ENCODE measurements around the gene MINK1. TPM values are rescaled to one million over a fixed set of nuclear protein-coding genes. Genes with fewer than 3 reads are reported as not detected.
A peak's percentile ranks its signal among the peaks of the same experiment; 100 is the strongest.

The MINK1 gene
- polyA plus RNA-seq (2011; rRNA removed) (32.6 and 69.1 TPM in 2 replicates), polyA minus RNA-seq (2011; rRNA and poly(A)+ RNA removed) (37.0 and 43.4 TPM in 2 replicates)

DNA sequence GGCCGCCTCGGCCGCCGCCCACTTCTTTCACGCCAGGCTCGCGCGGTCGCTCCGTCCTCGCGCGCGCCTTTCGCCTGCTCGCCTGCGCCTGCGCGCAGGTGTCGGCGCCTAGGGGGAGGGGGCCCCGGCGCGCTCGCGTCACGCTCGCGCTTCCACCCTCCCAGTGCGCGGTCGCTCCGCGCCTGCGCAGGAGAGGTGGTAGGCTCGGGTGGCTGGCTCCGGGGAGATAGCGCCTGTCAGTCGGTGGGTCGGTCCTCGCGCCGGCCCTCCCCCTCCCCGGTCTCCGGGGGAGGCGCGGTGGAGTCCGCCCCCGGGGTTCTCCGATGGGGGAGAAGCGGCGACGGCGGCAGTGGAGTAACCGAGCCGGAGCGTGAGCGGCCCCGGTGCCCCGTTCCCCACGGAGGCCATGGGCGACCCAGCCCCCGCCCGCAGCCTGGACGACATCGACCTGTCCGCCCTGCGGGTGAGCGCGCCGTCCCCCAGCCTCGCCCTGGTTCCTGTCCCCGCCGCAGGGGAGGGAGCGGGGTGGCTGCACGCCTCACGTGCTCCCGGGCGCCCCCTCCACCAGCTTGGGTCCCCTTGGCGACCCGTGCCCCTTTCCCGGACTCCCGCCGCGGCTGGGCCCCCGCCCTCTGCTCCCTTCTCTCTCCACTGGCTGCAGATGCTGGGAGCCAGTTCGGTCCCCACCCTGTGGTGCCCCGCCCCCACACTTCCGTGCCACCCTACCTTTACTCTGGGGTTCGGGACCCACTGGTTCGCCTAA, at the start of gene MINK1:
Gene MINK1 (plus strand): TSS at position 163 of the 763 bp plus-strand sequence. CDS start 244 bp downstream, at position 407.
- peak within 1 kb of the TSS; percentile 94 for H3K4me3 ChIP-seq (ENCODE audit: low read depth, low read length)
- TF ChIP-seq, protein P1, sequence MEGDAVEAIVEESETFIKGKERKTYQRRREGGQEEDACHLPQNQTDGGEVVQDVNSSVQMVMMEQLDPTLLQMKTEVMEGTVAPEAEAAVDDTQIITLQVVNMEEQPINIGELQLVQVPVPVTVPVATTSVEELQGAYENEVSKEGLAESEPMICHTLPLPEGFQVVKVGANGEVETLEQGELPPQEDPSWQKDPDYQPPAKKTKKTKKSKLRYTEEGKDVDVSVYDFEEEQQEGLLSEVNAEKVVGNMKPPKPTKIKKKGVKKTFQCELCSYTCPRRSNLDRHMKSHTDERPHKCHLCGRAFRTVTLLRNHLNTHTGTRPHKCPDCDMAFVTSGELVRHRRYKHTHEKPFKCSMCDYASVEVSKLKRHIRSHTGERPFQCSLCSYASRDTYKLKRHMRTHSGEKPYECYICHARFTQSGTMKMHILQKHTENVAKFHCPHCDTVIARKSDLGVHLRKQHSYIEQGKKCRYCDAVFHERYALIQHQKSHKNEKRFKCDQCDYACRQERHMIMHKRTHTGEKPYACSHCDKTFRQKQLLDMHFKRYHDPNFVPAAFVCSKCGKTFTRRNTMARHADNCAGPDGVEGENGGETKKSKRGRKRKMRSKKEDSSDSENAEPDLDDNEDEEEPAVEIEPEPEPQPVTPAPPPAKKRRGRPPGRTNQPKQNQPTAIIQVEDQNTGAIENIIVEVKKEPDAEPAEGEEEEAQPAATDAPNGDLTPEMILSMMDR (IDR thresholded peaks at IDR 0.05; ENCODE audit: insufficient read depth, low read depth, low read length): no peak
- ChIA-PET POLR2A (no interaction called here), CTCF (interaction anchor here (0.7 to 1.3 kb wide), 2 partner anchors 43 to 75 kb away, joined by 3 to 4 read pairs; no protein-coding TSS in a partner anchor)
- no peaks in the 10 kb centered on the region for H3K27me3 ChIP-seq (ENCODE audit: control insufficient read depth, insufficient read depth, low read length)
- no peaks in the 10 kb centered on the region for H3K36me3 ChIP-seq (ENCODE audit: control insufficient read depth, insufficient read depth, low read length)
- peak; percentile 66 for DNase-seq (ENCODE audit: low read depth)

- Histone ChIP-seq H3K27me3 (ENCODE audit: control insufficient read depth, insufficient read depth, low read length) (peaks cover 10% of the 10 kb centered on the region), H3K36me3 (ENCODE audit: control insufficient read depth, insufficient read depth, low read length) (no peaks in the 10 kb centered on the region), H3K4me3 (ENCODE audit: low read depth, low read length) (no peak overlapping the region)
- ChIA-PET CTCF (interaction anchor here (0.6 to 7.9 kb wide), 7 partner anchors 41 to 120 kb away, joined by 3 to 112 read pairs (median 7); partner anchors contain the start of genes C17orf107 and CHRNE), POLR2A (no interaction called here)
- no peak for DNase-seq (ENCODE audit: low read depth)
- TF ChIP-seq, protein P1 (IDR thresholded peaks at IDR 0.05; ENCODE audit: insufficient read depth, low read depth, low read length): no peak
These were observed 47.6 kb upstream of the MINK1 start for GRCh38 chr17:4785311-4786105.

DNA sequence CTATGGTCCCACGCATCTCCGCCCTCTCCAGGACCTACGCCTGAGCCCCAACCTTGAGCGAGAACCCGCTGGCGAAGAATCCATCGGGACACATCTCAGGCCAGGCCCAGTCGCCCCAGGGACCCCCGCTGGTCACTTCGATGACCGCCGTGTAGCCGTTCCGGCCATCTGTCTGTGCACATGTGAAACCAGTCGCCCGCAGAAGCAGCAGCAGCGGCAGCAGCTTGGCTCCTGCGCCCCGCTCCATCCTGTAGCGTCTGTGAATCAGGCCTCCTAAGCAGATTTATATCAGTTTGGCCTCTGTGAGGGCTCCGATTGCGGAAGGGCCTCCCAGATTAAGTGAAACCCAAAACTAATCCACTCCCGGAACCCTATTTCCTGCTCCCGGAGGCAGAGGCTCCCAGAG, 47.0 kb upstream of the MINK1 start, which contains the start of gene VMO1:
Gene VMO1 (minus strand): TSS at position 259 of the 406 bp plus-strand sequence. CDS start 12 bp downstream, at position 247.
- Histone ChIP-seq H3K27me3 (ENCODE audit: control insufficient read depth, insufficient read depth, low read length) (peaks cover 10% of the 10 kb centered on the region), H3K4me3 (ENCODE audit: low read depth, low read length) (no peak within 1 kb of the TSS), H3K36me3 (ENCODE audit: control insufficient read depth, insufficient read depth, low read length) (no peaks in the 10 kb centered on the region)
- TF ChIP-seq, protein P1 (IDR thresholded peaks at IDR 0.05; ENCODE audit: insufficient read depth, low read depth, low read length): no peak
- ChIA-PET CTCF (interaction anchor here (0.6 to 7.9 kb wide), 9 partner anchors 11 to 119 kb away, joined by 3 to 112 read pairs (median 7); partner anchors contain the start of genes C17orf107 and CHRNE), POLR2A (no interaction called here)
- no peak for DNase-seq (ENCODE audit: low read depth)

- TF ChIP-seq, protein P1 (IDR thresholded peaks at IDR 0.05; ENCODE audit: insufficient read depth, low read depth, low read length): no peak
- H3K27me3 ChIP-seq (ENCODE audit: control insufficient read depth, insufficient read depth, low read length): peaks cover 10% of the 10 kb centered on the region
- POLR2A ChIA-PET: no interaction called here
- no peak for DNase-seq (ENCODE audit: low read depth)
- no peak overlapping the region for H3K4me3 ChIP-seq (ENCODE audit: low read depth, low read length)
- CTCF ChIA-PET: interaction anchor here (0.6 to 7.9 kb wide), 10 partner anchors 11 to 483 kb away, joined by 3 to 112 read pairs (median 6); partner anchors contain the start of genes C17orf107 and CHRNE
- no peaks in the 10 kb centered on the region for H3K36me3 ChIP-seq (ENCODE audit: control insufficient read depth, insufficient read depth, low read length)
These were observed 46.6 kb upstream of the MINK1 start for GRCh38 chr17:4786516-4786915.
